ENCODE data around the gene PI4KA.

PI4KA gene

DNA sequence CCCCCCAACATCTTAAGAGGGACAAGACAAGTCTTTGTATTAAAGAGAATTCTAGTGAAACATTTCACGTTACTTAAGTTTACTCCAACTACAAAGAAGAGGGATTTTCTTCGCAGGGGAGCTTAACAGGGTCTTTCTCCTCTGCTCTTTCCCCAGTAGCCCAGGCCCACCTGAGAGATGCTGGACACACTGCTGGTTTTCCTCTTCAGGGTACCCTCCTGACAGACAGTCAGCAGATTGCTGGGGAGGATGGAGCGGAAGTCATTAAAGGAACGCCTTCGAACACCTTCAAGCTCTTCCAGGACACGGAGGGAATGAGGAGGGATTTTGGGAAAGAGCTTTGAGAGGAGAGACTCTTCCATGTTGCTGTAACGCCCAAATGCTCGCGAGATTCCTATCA is 39.1 kb downstream of the PI4KA start (continued):
- TF ChIP-seq, protein P1, sequence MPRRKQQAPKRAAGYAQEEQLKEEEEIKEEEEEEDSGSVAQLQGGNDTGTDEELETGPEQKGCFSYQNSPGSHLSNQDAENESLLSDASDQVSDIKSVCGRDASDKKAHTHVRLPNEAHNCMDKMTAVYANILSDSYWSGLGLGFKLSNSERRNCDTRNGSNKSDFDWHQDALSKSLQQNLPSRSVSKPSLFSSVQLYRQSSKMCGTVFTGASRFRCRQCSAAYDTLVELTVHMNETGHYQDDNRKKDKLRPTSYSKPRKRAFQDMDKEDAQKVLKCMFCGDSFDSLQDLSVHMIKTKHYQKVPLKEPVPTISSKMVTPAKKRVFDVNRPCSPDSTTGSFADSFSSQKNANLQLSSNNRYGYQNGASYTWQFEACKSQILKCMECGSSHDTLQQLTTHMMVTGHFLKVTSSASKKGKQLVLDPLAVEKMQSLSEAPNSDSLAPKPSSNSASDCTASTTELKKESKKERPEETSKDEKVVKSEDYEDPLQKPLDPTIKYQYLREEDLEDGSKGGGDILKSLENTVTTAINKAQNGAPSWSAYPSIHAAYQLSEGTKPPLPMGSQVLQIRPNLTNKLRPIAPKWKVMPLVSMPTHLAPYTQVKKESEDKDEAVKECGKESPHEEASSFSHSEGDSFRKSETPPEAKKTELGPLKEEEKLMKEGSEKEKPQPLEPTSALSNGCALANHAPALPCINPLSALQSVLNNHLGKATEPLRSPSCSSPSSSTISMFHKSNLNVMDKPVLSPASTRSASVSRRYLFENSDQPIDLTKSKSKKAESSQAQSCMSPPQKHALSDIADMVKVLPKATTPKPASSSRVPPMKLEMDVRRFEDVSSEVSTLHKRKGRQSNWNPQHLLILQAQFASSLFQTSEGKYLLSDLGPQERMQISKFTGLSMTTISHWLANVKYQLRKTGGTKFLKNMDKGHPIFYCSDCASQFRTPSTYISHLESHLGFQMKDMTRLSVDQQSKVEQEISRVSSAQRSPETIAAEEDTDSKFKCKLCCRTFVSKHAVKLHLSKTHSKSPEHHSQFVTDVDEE (CRISPR knock-in tag; IDR thresholded peaks at IDR 0.05) = no peak
- TF ChIP-seq ZFP30 (CRISPR knock-in tag; IDR thresholded peaks at IDR 0.05) = no peak
- TF ChIP-seq TOX (CRISPR knock-in tag; IDR thresholded peaks at IDR 0.05; ENCODE audit: borderline replicate concordance) = no peak
- no peak for TF ChIP-seq GLIS3 (CRISPR knock-in tag; IDR thresholded peaks at IDR 0.05)
- TF ChIP-seq PPARA (CRISPR knock-in tag; IDR thresholded peaks at IDR 0.05; ENCODE audit: borderline replicate concordance) = no peak
- TF ChIP-seq CSDC2 (CRISPR knock-in tag; IDR thresholded peaks at IDR 0.05) = no peak
- no peak for TF ChIP-seq ZNF8 (CRISPR knock-in tag; IDR thresholded peaks at IDR 0.05)
- no peak for TF ChIP-seq RARB (CRISPR knock-in tag; IDR thresholded peaks at IDR 0.05)
- TF ChIP-seq ZNF70 (CRISPR knock-in tag; IDR thresholded peaks at IDR 0.05) = no peak
- TF ChIP-seq SNAI2 (CRISPR knock-in tag; IDR thresholded peaks at IDR 0.05) = no peak
- TF ChIP-seq ESRRG (CRISPR knock-in tag; IDR thresholded peaks at IDR 0.05) = no peak
- TF ChIP-seq, protein P2, sequence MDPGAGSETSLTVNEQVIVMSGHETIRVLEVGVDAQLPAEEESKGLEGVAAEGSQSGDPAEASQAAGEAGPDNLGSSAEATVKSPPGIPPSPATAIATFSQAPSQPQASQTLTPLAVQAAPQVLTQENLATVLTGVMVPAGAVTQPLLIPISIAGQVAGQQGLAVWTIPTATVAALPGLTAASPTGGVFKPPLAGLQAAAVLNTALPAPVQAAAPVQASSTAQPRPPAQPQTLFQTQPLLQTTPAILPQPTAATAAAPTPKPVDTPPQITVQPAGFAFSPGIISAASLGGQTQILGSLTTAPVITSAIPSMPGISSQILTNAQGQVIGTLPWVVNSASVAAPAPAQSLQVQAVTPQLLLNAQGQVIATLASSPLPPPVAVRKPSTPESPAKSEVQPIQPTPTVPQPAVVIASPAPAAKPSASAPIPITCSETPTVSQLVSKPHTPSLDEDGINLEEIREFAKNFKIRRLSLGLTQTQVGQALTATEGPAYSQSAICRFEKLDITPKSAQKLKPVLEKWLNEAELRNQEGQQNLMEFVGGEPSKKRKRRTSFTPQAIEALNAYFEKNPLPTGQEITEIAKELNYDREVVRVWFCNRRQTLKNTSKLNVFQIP (CRISPR knock-in tag; IDR thresholded peaks at IDR 0.05; ENCODE audit: borderline replicate concordance, low read depth) = no peak

DNA sequence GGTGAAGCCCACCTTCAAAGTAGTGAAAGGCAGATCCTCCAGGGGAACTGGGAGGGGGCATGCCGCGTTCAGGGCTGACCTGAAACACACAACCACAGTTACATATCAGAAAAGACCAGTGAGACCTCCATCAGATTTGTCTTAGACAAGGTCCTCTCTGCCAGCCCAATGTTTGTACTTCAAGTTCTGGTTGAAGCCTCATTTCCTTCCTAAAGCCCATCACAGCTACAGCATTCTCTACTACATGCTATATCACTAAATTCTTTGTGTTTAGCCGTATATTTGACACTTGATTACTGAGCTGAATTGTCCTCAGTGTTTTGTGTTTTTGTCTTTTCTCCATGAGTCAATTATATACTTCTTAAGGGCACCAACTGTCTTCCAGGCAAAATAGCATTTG is 40.1 kb downstream of the PI4KA start:
- TF ChIP-seq SNAI2 (CRISPR knock-in tag; IDR thresholded peaks at IDR 0.05) = no peak
- no peak for TF ChIP-seq BACH2 (CRISPR knock-in tag; IDR thresholded peaks at IDR 0.05; ENCODE audit: borderline replicate concordance)
- TF ChIP-seq, protein P3, sequence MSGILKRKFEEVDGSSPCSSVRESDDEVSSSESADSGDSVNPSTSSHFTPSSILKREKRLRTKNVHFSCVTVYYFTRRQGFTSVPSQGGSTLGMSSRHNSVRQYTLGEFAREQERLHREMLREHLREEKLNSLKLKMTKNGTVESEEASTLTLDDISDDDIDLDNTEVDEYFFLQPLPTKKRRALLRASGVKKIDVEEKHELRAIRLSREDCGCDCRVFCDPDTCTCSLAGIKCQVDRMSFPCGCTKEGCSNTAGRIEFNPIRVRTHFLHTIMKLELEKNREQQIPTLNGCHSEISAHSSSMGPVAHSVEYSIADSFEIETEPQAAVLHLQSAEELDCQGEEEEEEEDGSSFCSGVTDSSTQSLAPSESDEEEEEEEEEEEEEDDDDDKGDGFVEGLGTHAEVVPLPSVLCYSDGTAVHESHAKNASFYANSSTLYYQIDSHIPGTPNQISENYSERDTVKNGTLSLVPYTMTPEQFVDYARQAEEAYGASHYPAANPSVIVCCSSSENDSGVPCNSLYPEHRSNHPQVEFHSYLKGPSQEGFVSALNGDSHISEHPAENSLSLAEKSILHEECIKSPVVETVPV (CRISPR knock-in tag; IDR thresholded peaks at IDR 0.05) = no peak
- TF ChIP-seq OSR1 (CRISPR knock-in tag; IDR thresholded peaks at IDR 0.05) = no peak
- TF ChIP-seq ZFP3 (CRISPR knock-in tag; IDR thresholded peaks at IDR 0.05) = no peak
- no peak for TF ChIP-seq PPARA (CRISPR knock-in tag; IDR thresholded peaks at IDR 0.05; ENCODE audit: borderline replicate concordance)
- TF ChIP-seq, protein P4, sequence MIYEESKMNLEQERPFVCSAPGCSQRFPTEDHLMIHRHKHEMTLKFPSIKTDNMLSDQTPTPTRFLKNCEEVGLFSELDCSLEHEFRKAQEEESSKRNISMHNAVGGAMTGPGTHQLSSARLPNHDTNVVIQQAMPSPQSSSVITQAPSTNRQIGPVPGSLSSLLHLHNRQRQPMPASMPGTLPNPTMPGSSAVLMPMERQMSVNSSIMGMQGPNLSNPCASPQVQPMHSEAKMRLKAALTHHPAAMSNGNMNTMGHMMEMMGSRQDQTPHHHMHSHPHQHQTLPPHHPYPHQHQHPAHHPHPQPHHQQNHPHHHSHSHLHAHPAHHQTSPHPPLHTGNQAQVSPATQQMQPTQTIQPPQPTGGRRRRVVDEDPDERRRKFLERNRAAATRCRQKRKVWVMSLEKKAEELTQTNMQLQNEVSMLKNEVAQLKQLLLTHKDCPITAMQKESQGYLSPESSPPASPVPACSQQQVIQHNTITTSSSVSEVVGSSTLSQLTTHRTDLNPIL (CRISPR knock-in tag; IDR thresholded peaks at IDR 0.05; ENCODE audit: low read depth) = no peak
- no peak for TF ChIP-seq ZFP30 (CRISPR knock-in tag; IDR thresholded peaks at IDR 0.05)
- TF ChIP-seq TOX (CRISPR knock-in tag; IDR thresholded peaks at IDR 0.05; ENCODE audit: borderline replicate concordance) = no peak
- no peak for TF ChIP-seq ZNF565 (CRISPR knock-in tag; conservative IDR thresholded peaks at IDR 0.05; ENCODE audit: low read depth)
- TF ChIP-seq ISL1 (CRISPR knock-in tag; IDR thresholded peaks at IDR 0.05) = no peak
- TF ChIP-seq, protein P2 (CRISPR knock-in tag; IDR thresholded peaks at IDR 0.05; ENCODE audit: borderline replicate concordance, low read depth) = no peak
- TF ChIP-seq TCF4 (CRISPR knock-in tag; IDR thresholded peaks at IDR 0.05; ENCODE audit: borderline replicate concordance) = no peak
- ATAC-seq = no peak

DNA sequence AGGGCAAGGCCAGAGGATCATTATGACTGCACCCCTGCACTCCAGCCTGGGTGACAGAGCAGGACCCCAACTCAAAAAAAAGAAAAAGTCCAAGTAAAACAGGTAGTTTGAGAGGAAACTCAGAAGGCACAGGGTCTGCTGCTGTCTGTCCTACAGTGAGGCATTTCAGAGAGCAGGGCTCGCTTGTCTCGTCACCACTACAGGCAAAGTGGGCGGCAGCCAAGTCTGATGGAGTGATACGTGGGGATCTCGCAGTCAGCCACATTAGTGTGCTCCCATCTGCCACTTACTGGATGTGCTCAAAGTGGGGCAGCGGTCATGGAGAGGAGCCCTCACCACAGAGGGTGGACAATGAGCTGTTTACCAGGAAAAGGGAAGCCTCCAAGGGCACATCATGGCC is 42.1 kb downstream of the PI4KA start:
- ATAC-seq = no peak
- no peak for TF ChIP-seq OSR1 (CRISPR knock-in tag; IDR thresholded peaks at IDR 0.05)
- no peak for TF ChIP-seq ZC3H10 (CRISPR knock-in tag; IDR thresholded peaks at IDR 0.05)
- no peak for TF ChIP-seq ZFP3 (CRISPR knock-in tag; IDR thresholded peaks at IDR 0.05)
- no peak for TF ChIP-seq ZFP30 (CRISPR knock-in tag; IDR thresholded peaks at IDR 0.05)
- TF ChIP-seq ZNF565 (CRISPR knock-in tag; conservative IDR thresholded peaks at IDR 0.05; ENCODE audit: low read depth) = no peak
- no peak for TF ChIP-seq ZNF70 (CRISPR knock-in tag; IDR thresholded peaks at IDR 0.05)
- no peak for TF ChIP-seq GLIS3 (CRISPR knock-in tag; IDR thresholded peaks at IDR 0.05)
- no peak for TF ChIP-seq ISL1 (CRISPR knock-in tag; IDR thresholded peaks at IDR 0.05)
- TF ChIP-seq, protein P3 (CRISPR knock-in tag; IDR thresholded peaks at IDR 0.05) = no peak
- TF ChIP-seq TOX (CRISPR knock-in tag; IDR thresholded peaks at IDR 0.05; ENCODE audit: borderline replicate concordance) = no peak
- no peak for TF ChIP-seq RARB (CRISPR knock-in tag; IDR thresholded peaks at IDR 0.05)
- TF ChIP-seq ESRRG (CRISPR knock-in tag; IDR thresholded peaks at IDR 0.05) = no peak
- no peak for TF ChIP-seq ZNF8 (CRISPR knock-in tag; IDR thresholded peaks at IDR 0.05)
- TF ChIP-seq, protein P5, sequence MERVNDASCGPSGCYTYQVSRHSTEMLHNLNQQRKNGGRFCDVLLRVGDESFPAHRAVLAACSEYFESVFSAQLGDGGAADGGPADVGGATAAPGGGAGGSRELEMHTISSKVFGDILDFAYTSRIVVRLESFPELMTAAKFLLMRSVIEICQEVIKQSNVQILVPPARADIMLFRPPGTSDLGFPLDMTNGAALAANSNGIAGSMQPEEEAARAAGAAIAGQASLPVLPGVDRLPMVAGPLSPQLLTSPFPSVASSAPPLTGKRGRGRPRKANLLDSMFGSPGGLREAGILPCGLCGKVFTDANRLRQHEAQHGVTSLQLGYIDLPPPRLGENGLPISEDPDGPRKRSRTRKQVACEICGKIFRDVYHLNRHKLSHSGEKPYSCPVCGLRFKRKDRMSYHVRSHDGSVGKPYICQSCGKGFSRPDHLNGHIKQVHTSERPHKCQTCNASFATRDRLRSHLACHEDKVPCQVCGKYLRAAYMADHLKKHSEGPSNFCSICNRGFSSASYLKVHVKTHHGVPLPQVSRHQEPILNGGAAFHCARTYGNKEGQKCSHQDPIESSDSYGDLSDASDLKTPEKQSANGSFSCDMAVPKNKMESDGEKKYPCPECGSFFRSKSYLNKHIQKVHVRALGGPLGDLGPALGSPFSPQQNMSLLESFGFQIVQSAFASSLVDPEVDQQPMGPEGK (CRISPR knock-in tag; IDR thresholded peaks at IDR 0.05; ENCODE audit: borderline replicate concordance) = no peak
- TF ChIP-seq CSDC2 (CRISPR knock-in tag; IDR thresholded peaks at IDR 0.05) = no peak
- no peak for TF ChIP-seq PPARA (CRISPR knock-in tag; IDR thresholded peaks at IDR 0.05; ENCODE audit: borderline replicate concordance)
- TF ChIP-seq, protein P2 (CRISPR knock-in tag; IDR thresholded peaks at IDR 0.05; ENCODE audit: borderline replicate concordance, low read depth) = no peak

Data from SK-N-SH treated with all-trans-retinoic acid at 6 μM for 48 hours (cell line).